Measurements from ENCODE around the gene THOC6. TPM values are rescaled to one million over a fixed set of nuclear protein-coding genes. Genes with fewer than 3 reads are reported as not detected.

The THOC6 gene
- total and polyA plus RNA-seq, 7 experiments from 2014 or later: 25.3 to 60.6 (median 27.0) TPM

- Mint-ChIP-seq H3K4me1 (peaks cover 16 to 37% (median 29%) of the 10 kb centered on the region in 7 donors), H3K27me3 (peaks cover 6 to 35% (median 28%) of the 10 kb centered on the region in 5 donors), H3K9me3 (peaks cover 0 to 2% (median 0%) of the 10 kb centered on the region in 11 donors), H3K4me3 (peak within 1 kb of the TSS; percentile 75 to 90 (median 78)), H3K36me3 (peaks cover 0 to 22% (median 0%) of the 10 kb centered on the region in 5 donors), H3K27ac (peak within 1 kb of the TSS in 2 of 9 donors; percentile 76 to 86)
- no peak within 1 kb of the TSS for H3K27ac ChIP-seq (ENCODE audit: low read depth, low read length)
- peak within 1 kb of the TSS; percentile 48 for H3K4me3 ChIP-seq (ENCODE audit: low read length)
- no peaks in the 10 kb centered on the region for H3K9me3 ChIP-seq (ENCODE audit: control insufficient read depth in 2 of 3, low read length in 3 of 3)
- ChIA-PET CTCF (interaction anchor here (1.7 kb wide), 1 partner anchor 14 kb away, joined by 5 read pairs; no protein-coding TSS in a partner anchor), POLR2A (interaction anchor here (1.0 to 2.3 kb wide), 2 partner anchors 11 to 14 kb away, joined by 4 to 8 read pairs; no protein-coding TSS in a partner anchor)
- peaks cover 8 to 29% of the 10 kb centered on the region in 2 donors for H3K4me1 ChIP-seq (ENCODE audit: control insufficient read depth in 2 of 2, insufficient read depth in 2 of 2, low read length in 2 of 2)
- H3K36me3 ChIP-seq (ENCODE audit: control insufficient read depth in 2 of 3, insufficient read depth in 3 of 3, low read length in 3 of 3): no peaks in the 10 kb centered on the region
- ATAC-seq (peak; percentile 68), DNase-seq (peak in 1 of 9 donors; percentile 58)
- intact Hi-C loops (cut with micrococcal nuclease): loop anchor here (1.0 to 2.0 kb wide), 2 partner anchors 15 kb away; no protein-coding TSS in a partner anchor
- peaks cover 0 to 35% of the 10 kb centered on the region in 2 donors for H3K27me3 ChIP-seq (ENCODE audit: control insufficient read depth in 2 of 2, insufficient read depth in 2 of 2, low read length in 2 of 2)
These were observed 22.2 kb downstream of the THOC6 start, which contains the start of gene MMP25 for GRCh38 chr16:3045758-3046640. MMP25 (plus strand) TSS chr16:3046561; CDS start chr16:3046918, 357 bp downstream.

DNA sequence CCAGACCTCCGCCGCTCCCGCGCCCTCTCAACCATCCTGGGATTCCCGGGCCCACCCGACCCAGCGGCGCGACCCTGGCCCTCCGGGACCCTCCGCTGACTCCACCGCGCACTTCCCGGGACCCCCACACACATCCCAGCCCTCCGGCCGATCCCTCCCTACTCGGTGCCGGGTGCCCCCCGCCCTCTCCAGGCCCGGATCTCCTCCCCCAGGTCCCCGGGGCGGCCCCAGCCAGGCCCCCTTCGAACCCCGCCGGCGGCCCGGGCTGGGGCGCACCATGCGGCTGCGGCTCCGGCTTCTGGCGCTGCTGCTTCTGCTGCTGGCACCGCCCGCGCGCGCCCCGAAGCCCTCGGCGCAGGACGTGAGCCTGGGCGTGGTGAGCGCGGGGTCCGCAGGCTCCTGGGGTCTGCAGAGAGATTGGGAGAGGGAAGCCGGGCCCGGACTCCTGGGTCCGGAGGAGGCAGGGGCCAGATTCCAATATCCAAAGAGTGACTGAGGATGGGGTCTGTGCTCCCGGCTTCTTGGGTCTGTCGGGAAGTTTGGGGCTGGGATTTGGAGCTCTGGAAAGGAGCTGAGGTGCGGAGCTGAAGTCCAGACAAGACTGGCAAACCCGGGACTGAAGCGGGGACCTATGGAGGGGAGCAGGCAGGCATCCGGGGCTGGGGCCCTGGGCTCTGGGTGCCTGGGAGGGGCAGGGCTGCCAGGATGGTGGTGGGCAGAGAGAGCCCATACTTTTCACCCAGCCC lies 23.0 kb downstream of the THOC6 start:
- Histone ChIP-seq H3K36me3 (ENCODE audit: control insufficient read depth in 2 of 3, insufficient read depth in 3 of 3, low read length in 3 of 3) (no peaks in the 10 kb centered on the region), H3K4me3 (ENCODE audit: low read length) (no peak overlapping the region), H3K27ac (ENCODE audit: low read depth, low read length) (no peak overlapping the region), H3K27me3 (ENCODE audit: control insufficient read depth in 2 of 2, insufficient read depth in 2 of 2, low read length in 2 of 2) (peaks cover 0 to 30% of the 10 kb centered on the region in 2 donors), H3K9me3 (ENCODE audit: control insufficient read depth in 2 of 3, low read length in 3 of 3) (no peaks in the 10 kb centered on the region), H3K4me1 (ENCODE audit: control insufficient read depth in 2 of 2, insufficient read depth in 2 of 2, low read length in 2 of 2) (peaks cover 8 to 29% of the 10 kb centered on the region in 2 donors)
- ChIA-PET CTCF (interaction anchor here (1.6 to 3.3 kb wide), 3 partner anchors 12 to 83 kb away, joined by 7 to 18 read pairs (median 9); no protein-coding TSS in a partner anchor), POLR2A (interaction anchor here (0.8 to 2.0 kb wide), 7 partner anchors 10 to 113 kb away, joined by 3 to 7 read pairs (median 3); partner anchors contain the start of genes BICDL2 and ZNF213)
- DNase-seq (no peak), ATAC-seq (peak; percentile 32)
- Mint-ChIP-seq H3K27me3 (peaks cover 6 to 29% (median 26%) of the 10 kb centered on the region in 5 donors), H3K27ac (peak overlapping the region in 1 of 9 donors; percentile 86), H3K4me3 (peak overlapping the region in 5 of 10 donors; percentile 12 to 85 (median 48)), H3K4me1 (peaks cover 16 to 45% (median 34%) of the 10 kb centered on the region in 7 donors), H3K36me3 (peaks cover 0 to 27% (median 0%) of the 10 kb centered on the region in 5 donors), H3K9me3 (peaks cover 0 to 2% (median 0%) of the 10 kb centered on the region in 11 donors)
- intact Hi-C loops (cut with micrococcal nuclease): no loop called here

DNA sequence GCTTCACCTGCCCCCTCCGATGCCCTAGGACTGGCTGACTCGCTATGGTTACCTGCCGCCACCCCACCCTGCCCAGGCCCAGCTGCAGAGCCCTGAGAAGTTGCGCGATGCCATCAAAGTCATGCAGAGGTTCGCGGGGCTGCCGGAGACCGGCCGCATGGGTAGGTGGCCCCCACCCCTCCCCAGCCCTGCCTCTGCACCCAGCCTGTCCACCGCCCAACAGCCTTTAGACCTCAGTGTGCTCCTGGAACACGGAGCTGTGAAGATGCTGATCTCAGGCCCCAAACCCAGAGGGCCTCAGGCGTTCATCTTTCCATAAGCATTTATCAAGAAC lies 23.5 kb downstream of the THOC6 start:
- H3K36me3 ChIP-seq (ENCODE audit: control insufficient read depth in 2 of 3, insufficient read depth in 3 of 3, low read length in 3 of 3): no peaks in the 10 kb centered on the region
- H3K4me3 ChIP-seq (ENCODE audit: low read length): no peak overlapping the region
- ChIA-PET POLR2A (interaction anchor here (0.6 to 2.0 kb wide), 12 partner anchors 9 to 1759 kb away, joined by 3 to 7 read pairs (median 4); partner anchors contain the start of genes BICDL2 and ZNF213), CTCF (interaction anchor here (1.3 to 3.3 kb wide), 4 partner anchors 11 to 82 kb away, joined by 4 to 18 read pairs (median 8); no protein-coding TSS in a partner anchor)
- no peak for DNase-seq
- Mint-ChIP-seq H3K27ac (peak overlapping the region in 1 of 9 donors; percentile 86), H3K27me3 (peaks cover 6 to 29% (median 26%) of the 10 kb centered on the region in 5 donors), H3K9me3 (peaks cover 0 to 2% (median 0%) of the 10 kb centered on the region in 11 donors), H3K4me3 (peak overlapping the region in 6 of 10 donors; percentile 32 to 85 (median 51)), H3K4me1 (peaks cover 16 to 49% (median 38%) of the 10 kb centered on the region in 7 donors), H3K36me3 (peaks cover 0 to 30% (median 0%) of the 10 kb centered on the region in 5 donors)
- intact Hi-C loops (cut with micrococcal nuclease): no loop called here
- peaks cover 8 to 29% of the 10 kb centered on the region in 2 donors for H3K4me1 ChIP-seq (ENCODE audit: control insufficient read depth in 2 of 2, insufficient read depth in 2 of 2, low read length in 2 of 2)
- peaks cover 0 to 28% of the 10 kb centered on the region in 2 donors for H3K27me3 ChIP-seq (ENCODE audit: control insufficient read depth in 2 of 2, insufficient read depth in 2 of 2, low read length in 2 of 2)
- ATAC-seq: no peak
- H3K27ac ChIP-seq (ENCODE audit: low read depth, low read length): no peak overlapping the region
- H3K9me3 ChIP-seq (ENCODE audit: control insufficient read depth in 2 of 3, low read length in 3 of 3): no peaks in the 10 kb centered on the region

DNA sequence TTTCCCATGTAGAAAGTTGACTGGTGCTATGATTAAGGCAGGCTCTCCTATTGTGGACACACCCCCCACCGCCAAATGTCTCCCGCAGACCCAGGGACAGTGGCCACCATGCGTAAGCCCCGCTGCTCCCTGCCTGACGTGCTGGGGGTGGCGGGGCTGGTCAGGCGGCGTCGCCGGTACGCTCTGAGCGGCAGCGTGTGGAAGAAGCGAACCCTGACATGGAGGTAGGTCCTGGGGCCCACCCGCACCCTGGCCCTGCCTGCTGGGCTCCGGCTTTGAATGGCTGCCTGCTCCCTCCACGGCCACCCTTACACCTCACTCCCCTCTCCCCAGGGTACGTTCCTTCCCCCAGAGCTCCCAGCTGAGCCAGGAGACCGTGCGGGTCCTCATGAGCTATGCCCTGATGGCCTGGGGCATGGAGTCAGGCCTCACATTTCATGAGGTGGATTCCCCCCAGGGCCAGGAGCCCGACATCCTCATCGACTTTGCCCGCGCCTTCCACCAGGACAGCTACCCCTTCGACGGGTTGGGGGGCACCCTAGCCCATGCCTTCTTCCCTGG lies 26.2 kb downstream of the THOC6 start:
- peaks cover 0 to 2% (median 0%) of the 10 kb centered on the region in 11 donors for H3K9me3 Mint-ChIP-seq
- H3K27ac Mint-ChIP-seq: peak overlapping the region in 2 of 9 donors; percentile 5 to 81
- peak overlapping the region in 1 of 10 donors; percentile 70 for H3K4me3 Mint-ChIP-seq
- H3K27me3 Mint-ChIP-seq: peaks cover 0 to 12% (median 5%) of the 10 kb centered on the region in 5 donors
- Histone ChIP-seq H3K27me3 (ENCODE audit: control insufficient read depth in 2 of 2, insufficient read depth in 2 of 2, low read length in 2 of 2) (peaks cover 0 to 4% of the 10 kb centered on the region in 2 donors), H3K27ac (ENCODE audit: low read depth, low read length) (no peak overlapping the region), H3K9me3 (ENCODE audit: control insufficient read depth in 2 of 3, low read length in 3 of 3) (no peaks in the 10 kb centered on the region), H3K4me1 (ENCODE audit: control insufficient read depth in 2 of 2, insufficient read depth in 2 of 2, low read length in 2 of 2) (peaks cover 12 to 27% of the 10 kb centered on the region in 2 donors), H3K36me3 (ENCODE audit: control insufficient read depth in 2 of 3, insufficient read depth in 3 of 3, low read length in 3 of 3) (peaks cover 0 to 7% (median 0%) of the 10 kb centered on the region in 3 experiments), H3K4me3 (ENCODE audit: low read length) (no peak overlapping the region)
- peaks cover 0 to 44% (median 3%) of the 10 kb centered on the region in 5 donors for H3K36me3 Mint-ChIP-seq
- intact Hi-C loops (cut with micrococcal nuclease): no loop called here
- H3K4me1 Mint-ChIP-seq: peaks cover 13 to 53% (median 43%) of the 10 kb centered on the region in 7 donors
- CTCF ChIA-PET: interaction anchor here (0.6 to 3.3 kb wide), 7 partner anchors 9 to 79 kb away, joined by 3 to 18 read pairs (median 4); no protein-coding TSS in a partner anchor
- no peak for DNase-seq
- no peak for ATAC-seq
- POLR2A ChIA-PET: interaction anchor here (0.7 to 0.8 kb wide), 3 partner anchors 79 to 121 kb away, joined by 3 to 4 read pairs (median 3); partner anchors contain the start of gene ZNF213

- Histone ChIP-seq H3K27me3 (ENCODE audit: control insufficient read depth in 2 of 2, insufficient read depth in 2 of 2, low read length in 2 of 2) (peaks cover 0 to 4% of the 10 kb centered on the region in 2 donors), H3K27ac (ENCODE audit: low read depth, low read length) (no peak overlapping the region), H3K9me3 (ENCODE audit: control insufficient read depth in 2 of 3, low read length in 3 of 3) (no peaks in the 10 kb centered on the region), H3K4me3 (ENCODE audit: low read length) (no peak overlapping the region), H3K36me3 (ENCODE audit: control insufficient read depth in 2 of 3, insufficient read depth in 3 of 3, low read length in 3 of 3) (peaks cover 0 to 7% (median 0%) of the 10 kb centered on the region in 3 experiments), H3K4me1 (ENCODE audit: control insufficient read depth in 2 of 2, insufficient read depth in 2 of 2, low read length in 2 of 2) (peaks cover 13 to 27% of the 10 kb centered on the region in 2 donors)
- ChIA-PET CTCF (interaction anchor here (0.6 to 2.5 kb wide), 5 partner anchors 23 to 72 kb away, joined by 3 to 8 read pairs (median 4); no protein-coding TSS in a partner anchor), POLR2A (interaction anchor here (0.7 to 1.1 kb wide), 3 partner anchors 15 to 121 kb away, joined by 3 to 4 read pairs (median 3); partner anchors contain the start of genes IL32 and ZNF213)
- H3K4me3 Mint-ChIP-seq: peak overlapping the region in 1 of 10 donors; percentile 70
- ATAC-seq (no peak), DNase-seq (no peak)
- peaks cover 0 to 45% (median 3%) of the 10 kb centered on the region in 5 donors for H3K36me3 Mint-ChIP-seq
- intact Hi-C loops (cut with micrococcal nuclease): no loop called here
- H3K4me1 Mint-ChIP-seq: peaks cover 18 to 53% (median 43%) of the 10 kb centered on the region in 7 donors
- H3K27me3 Mint-ChIP-seq: peaks cover 0 to 7% (median under 1%) of the 10 kb centered on the region in 5 donors
- H3K9me3 Mint-ChIP-seq: no peaks in the 10 kb centered on the region
- peak overlapping the region in 3 of 9 donors; percentile 54 to 81 (median 56) for H3K27ac Mint-ChIP-seq
These were observed 26.7 kb downstream of the THOC6 start for GRCh38 chr16:3050487-3050886.

All from naive thymus-derived CD4-positive, alpha-beta T cell (primary cell).